ENCODE data around the gene HELB.

HELB gene

DNA sequence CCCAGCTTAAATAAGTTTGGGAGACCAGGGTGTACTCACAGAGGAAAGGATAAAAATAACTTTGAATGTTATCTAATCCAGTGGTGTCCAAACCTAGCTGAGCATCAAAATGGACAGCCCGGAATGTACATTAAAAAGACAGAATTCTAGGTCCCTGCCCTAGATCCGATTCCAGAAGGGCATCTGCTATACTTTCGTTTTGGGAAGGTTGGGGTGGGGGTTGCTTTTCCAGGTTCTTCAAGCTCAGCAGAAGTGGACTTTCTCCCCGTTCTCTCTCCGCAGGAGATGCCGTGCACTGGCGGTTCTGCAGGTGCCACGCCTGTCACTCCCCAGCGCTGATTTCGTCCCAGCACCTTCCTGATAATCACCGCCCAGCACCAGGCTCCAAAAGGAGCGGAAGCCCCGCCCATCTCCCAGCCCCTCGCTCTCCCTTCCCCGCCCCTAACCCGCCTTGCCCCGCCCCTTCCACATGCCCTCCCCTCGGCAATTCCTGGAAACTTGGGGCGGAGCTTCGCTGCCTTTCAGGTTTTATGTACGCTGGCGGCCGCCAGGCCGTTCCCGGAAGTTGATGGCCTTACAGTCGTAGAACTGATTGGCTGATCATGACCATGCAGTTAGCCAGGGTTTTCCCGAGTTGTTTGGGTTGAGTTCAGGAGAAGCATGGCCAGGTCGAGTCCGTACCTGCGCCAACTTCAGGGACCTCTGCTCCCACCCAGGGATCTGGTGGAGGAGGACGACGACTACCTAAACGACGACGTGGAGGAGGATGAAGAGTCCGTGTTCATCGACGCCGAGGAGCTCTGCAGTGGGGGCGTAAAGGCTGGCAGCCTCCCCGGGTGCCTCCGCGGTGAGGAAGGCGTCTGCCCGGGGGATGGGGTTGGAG, at the start of gene HELB:
Gene HELB (plus strand): TSS at position 550 of the 883 bp plus-strand sequence. CDS start 111 bp downstream, at position 661.
- in situ Hi-C loops (cut with HindIII; ENCODE audit: low sequenced_read_pairs) = no loop called here

GRCh38 chr12:66252771-66253170, 49.5 kb upstream of the HELB start:
- in situ Hi-C loops (cut with HindIII; ENCODE audit: low sequenced_read_pairs) = no loop called here

GRCh38 chr12:66255737-66256136, 46.6 kb upstream of the HELB start:
- in situ Hi-C loops (cut with HindIII; ENCODE audit: low sequenced_read_pairs) = no loop called here

DNA sequence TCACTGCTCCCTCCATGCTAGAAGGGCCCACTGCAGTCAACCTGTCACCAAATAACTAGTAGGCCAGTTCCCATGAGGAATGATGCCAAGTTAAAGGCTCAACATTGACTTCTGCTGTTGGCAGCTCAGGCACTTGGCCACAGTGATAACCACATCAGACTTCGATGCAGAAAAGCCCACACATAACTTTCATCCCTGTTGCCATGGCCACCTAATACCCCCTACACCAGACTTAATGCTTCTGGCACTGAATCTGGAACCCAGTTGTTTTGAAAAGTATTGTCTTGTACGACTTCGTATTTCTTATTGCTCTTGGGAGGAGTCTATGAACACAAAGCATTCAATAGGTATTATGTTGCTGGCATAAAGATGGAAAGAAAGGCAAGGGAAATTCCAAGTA, 44.3 kb upstream of the HELB start:
- in situ Hi-C loops (cut with HindIII; ENCODE audit: low sequenced_read_pairs) = no loop called here

DNA sequence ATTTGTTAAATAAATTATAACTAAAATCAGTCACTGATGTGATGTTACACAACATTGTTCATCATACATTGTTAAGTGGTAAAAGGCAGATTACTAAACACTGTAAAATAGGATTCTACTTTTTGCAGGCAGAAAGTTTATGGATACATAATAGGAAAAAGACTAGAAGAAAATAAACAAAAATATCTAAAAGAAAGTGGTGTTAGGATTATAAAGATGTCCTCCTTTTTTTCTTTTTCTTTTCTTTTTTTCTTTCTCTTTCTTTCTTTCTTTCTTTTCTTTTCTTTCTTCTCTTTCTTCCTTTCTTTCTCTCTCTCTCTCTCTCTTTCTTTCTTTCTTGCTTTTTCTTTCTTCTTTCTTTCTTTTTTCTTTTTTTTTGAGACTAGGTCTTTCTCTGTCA, 39.6 kb upstream of the HELB start:
- in situ Hi-C loops (cut with HindIII; ENCODE audit: low sequenced_read_pairs) = no loop called here

DNA sequence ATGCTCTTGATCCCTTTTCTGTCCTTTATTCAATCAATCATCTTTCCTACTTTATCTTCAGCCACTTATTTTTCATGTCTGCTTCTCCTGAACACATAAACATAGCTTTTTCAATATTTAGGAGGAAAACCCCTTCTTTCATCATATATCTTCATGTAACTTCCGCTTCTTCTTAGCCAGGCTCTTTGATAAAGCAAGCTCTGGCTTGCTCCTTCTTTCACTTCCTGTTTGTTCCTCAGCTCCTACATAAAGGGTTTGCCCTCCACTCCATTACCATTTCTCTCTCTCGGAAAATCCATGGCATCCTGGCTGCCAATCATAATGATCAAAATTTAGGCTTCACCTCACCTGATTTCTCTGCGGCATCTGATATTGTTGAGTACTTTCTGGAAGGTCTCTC, 33.7 kb upstream of the HELB start:
- in situ Hi-C loops (cut with HindIII; ENCODE audit: low sequenced_read_pairs) = no loop called here

DNA sequence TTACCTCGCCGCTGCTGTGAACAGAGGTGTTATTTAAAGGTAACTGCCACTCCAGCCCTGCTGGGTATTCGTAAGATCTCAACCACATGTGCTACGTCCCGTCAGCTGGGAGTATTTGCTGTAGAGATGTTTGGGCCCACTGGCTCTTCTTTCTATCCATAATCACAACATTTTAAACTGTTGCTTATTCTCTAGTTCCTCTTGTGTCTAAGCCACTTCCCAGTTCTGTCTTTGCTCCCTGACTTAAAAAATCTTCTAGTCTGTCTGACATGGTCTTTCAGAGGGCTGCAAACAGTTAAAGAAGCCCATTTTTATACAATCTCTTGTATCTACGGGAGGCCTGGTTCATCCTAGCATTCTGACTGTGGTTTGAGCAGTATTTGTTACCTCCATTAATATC, 33.2 kb upstream of the HELB start:
- in situ Hi-C loops (cut with HindIII; ENCODE audit: low sequenced_read_pairs) = no loop called here

DNA sequence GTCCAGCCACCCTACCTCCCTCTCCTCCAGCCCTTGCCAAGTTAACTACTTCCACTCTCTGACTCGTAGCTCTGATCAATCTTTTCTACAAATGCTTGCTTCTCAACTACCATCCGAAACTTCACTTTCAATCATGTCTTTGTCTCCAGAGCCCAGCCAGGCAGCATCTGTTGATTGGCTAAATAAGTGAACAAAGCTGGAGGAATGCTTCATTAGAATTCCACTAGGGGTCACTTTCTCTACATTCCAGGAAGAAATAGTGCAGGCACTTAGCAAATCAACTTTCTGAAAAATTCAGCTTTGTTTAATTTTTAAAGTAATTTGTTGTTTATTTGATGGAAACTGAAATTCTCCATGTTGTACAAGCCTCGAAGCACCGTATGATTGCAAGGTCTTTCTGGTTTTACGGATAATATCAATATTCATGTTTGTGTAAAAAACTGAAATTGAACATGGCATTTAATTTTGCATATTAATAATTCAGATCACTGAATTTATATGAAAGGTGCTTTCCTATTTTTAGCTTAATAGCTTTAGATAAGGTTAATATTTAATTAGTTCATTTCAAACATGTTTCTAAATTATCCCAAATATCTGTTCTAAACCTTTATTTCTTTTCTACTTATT, 32.4 kb upstream of the HELB start:
- in situ Hi-C loops (cut with HindIII; ENCODE audit: low sequenced_read_pairs) = no loop called here

DNA sequence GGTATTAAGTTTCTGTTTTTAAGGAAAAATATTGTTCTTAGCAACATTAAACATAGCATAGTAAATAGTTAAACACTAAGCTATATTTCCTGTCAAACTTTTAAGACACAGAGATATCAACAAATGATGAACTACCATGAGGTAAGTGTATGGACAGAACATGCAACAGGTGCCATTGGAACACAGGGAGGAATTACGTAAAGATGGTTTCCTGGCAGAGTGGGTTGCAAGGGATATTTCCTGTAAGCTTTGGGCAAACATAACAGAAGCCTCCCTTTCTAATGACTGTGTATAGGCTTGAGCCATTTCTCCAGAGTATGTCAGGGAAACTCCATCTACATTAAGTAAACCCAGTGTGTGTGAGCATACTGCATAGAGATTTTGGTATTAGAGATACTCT, 31.7 kb upstream of the HELB start:
- in situ Hi-C loops (cut with HindIII; ENCODE audit: low sequenced_read_pairs) = no loop called here

- in situ Hi-C loops (cut with HindIII; ENCODE audit: low sequenced_read_pairs) = no loop called here
These were observed 29.6 kb upstream of the HELB start for GRCh38 chr12:66272650-66273049.

- in situ Hi-C loops (cut with HindIII; ENCODE audit: low sequenced_read_pairs) = no loop called here
These were observed 29.1 kb upstream of the HELB start for GRCh38 chr12:66273147-66273546.

- in situ Hi-C loops (cut with HindIII; ENCODE audit: low sequenced_read_pairs) = no loop called here
These were observed 27.3 kb upstream of the HELB start for GRCh38 chr12:66275040-66275439.

DNA sequence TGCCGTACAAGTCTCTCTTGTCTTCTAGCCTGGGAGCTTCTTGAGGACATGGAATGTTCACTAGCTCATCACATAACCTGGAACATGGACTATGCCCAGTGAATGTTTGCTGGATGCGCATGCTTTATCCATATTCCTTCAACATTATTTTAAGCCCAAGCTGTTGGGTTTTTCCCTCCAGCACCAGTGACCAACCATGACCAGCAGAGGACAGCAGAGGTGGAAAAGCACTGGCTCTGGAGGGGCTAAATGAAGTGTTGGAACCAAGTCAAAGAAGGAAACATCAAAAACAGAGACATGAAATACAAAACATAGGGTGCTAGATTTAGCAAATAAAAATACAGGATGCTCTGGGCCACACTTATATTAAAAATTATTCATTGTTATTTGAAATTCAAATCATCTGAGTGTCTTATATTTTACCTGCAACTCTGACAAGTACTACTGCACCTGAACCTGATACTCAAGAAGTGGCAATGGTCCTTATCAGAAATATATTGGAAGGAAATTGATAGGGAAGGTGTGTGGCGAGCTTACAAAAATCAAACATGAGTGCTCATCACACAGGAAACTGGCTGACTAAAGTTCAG, 23.1 kb upstream of the HELB start:
- in situ Hi-C loops (cut with HindIII; ENCODE audit: low sequenced_read_pairs) = no loop called here

- in situ Hi-C loops (cut with HindIII; ENCODE audit: low sequenced_read_pairs) = no loop called here
These were observed 21.7 kb upstream of the HELB start for GRCh38 chr12:66280561-66280960.

GRCh38 chr12:66282244-66282643, 20.0 kb upstream of the HELB start:
- in situ Hi-C loops (cut with HindIII; ENCODE audit: low sequenced_read_pairs) = no loop called here

GRCh38 chr12:66287275-66287674, 15.0 kb upstream of the HELB start:
- in situ Hi-C loops (cut with HindIII; ENCODE audit: low sequenced_read_pairs) = no loop called here

DNA sequence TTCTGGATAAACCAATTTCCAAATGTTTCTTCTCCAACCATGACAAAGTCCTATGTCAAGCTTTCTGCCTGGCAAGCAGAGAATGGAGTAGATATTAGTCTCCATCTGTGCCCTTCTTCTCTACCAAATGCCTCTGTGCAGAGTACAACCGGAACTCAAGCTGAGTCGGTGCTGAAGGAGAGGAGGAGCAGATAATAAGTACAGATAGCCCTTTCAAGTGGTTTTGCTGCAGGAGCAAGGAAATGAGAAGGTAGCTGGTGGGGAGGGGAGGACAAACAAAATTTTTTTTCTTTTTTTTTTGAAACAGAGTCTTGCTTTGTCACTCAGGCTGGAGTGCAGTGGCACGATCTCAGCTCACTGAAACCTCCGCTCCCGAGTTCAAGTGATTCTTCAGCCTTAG, 14.2 kb upstream of the HELB start:
- in situ Hi-C loops (cut with HindIII; ENCODE audit: low sequenced_read_pairs) = no loop called here

DNA sequence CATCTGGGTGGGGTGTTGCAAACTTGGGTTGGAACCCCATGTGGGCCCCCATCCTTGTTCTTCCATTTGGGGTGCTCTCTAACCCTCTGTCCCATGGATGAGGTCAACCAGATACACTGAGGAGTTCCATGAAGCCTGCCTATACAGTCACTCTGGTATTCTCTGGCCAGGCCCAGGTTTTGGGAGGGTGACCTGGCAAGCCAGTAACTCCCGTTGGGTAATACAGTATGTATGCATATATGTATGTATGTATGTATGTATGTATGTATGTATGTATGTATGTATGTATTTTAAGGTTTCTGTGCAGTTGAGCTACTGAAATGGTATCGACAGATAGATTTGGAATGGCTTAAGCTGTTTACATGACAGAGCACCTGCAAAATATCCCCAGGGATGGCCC, 12.8 kb upstream of the HELB start:
- in situ Hi-C loops (cut with HindIII; ENCODE audit: low sequenced_read_pairs) = no loop called here

DNA sequence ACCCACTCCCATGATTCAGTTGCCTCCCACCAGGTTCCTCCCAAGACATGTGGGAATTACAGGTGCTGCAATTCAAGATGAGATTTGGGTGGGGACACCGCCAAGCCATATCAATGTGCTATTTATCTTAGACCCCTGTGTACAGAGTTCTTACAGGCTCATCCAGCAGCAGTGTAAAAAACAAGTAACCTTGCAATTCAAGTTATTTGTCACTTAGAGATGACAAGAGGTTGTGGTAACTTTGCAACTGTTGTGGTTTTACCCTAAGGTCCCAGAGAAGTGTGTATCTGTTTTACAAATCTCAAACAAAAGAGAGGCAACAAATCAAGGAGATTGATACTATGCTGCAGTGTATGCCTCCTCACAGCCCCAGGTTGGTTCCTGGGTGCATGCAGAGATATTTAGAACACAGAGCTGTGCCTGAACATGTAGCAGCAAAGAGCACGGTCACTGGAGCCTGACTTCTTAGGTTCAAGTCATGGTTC, 11.5 kb upstream of the HELB start:
- in situ Hi-C loops (cut with HindIII; ENCODE audit: low sequenced_read_pairs) = no loop called here

- in situ Hi-C loops (cut with HindIII; ENCODE audit: low sequenced_read_pairs) = no loop called here
These were observed 6.1 kb upstream of the HELB start for GRCh38 chr12:66296176-66296683.

DNA sequence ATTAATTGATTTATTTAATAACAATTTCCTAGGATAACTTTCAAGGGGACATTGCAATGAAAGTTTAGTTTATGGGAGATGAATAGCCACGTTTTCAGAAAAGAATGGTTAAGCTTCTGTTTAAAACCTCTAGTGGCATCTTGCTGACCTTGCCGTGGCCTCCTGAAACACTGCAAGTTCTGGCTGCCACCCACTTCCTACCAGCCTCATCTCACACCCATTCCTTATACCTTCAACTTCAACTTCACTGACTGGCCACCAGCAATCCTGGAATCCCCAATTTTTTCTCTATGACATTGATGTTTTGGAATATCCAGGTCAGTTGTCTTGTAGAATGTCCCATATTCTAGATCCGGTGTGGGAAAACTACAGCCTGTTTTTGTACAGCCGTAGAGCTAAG, 5.2 kb upstream of the HELB start:
- in situ Hi-C loops (cut with HindIII; ENCODE audit: low sequenced_read_pairs) = no loop called here

DNA sequence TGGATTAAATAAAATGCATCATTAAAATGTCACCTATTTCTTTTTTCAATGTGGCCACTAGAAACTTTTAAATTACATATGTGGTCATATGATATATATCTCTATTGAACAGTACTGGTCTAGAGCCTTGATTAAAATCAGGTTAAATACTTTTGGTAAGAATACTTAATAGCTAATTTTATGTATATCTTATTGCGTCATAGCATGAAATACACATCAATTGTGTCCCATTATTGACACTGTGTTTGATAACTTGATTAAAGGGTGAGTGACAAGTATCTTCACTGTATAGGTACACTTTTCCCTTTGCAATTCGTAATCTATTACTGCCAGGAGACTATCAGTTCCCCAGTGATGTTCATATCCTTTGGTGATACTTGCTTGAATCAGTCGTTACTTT, 4.4 kb upstream of the HELB start:
- in situ Hi-C loops (cut with HindIII; ENCODE audit: low sequenced_read_pairs) = no loop called here

Data from endothelial cell of hepatic sinusoid (primary cell).